GM18498 (cell line): ENCODE data around the gene DNHD1.
A peak's percentile ranks its signal among the peaks of the same experiment; 100 is the strongest.

Experiments used
- ATAC-seq: cut with Tn5 transposase; IDR thresholded peaks from one replicate; pipeline ENCODE4 v1.9.1; 2021; ENCODE audit warnings: mild to moderate bottlenecking, moderate library complexity; ENCODE audit not compliant: unreplicated experiment

The DNHD1 gene

GRCh38 chr11:6611092-6611962, 114.2 kb downstream of the DNHD1 start:
- no peak for ATAC-seq

GRCh38 chr11:6611963-6612212, 114.8 kb downstream of the DNHD1 start:
- ATAC-seq, result peak; percentile 22

GRCh38 chr11:6612213-6613041, 115.3 kb downstream of the DNHD1 start, which contains the start of gene TAF10:
Gene TAF10, minus strand, starts transcription at chr11:6612216. Its CDS starts 27 bp downstream, at chr11:6612189.
- ATAC-seq, result peak; percentile 94

GRCh38 chr11:6613496-6613895, 116.4 kb downstream of the DNHD1 start:
- no peak for ATAC-seq

GRCh38 chr11:6614446-6614845, 117.4 kb downstream of the DNHD1 start:
- ATAC-seq, result no peak

GRCh38 chr11:6615046-6615445, 118.0 kb downstream of the DNHD1 start:
- no peak for ATAC-seq

GRCh38 chr11:6615882-6616585, 119.0 kb downstream of the DNHD1 start:
- ATAC-seq, result no peak

- no peak for ATAC-seq
Measured at GRCh38 chr11:6616596-6617250, 119.6 kb downstream of the DNHD1 start.

- ATAC-seq, result no peak
Measured at GRCh38 chr11:6617315-6617781, 120.3 kb downstream of the DNHD1 start.

GRCh38 chr11:6618117-6619003, 121.3 kb downstream of the DNHD1 start:
- no peak for ATAC-seq

GRCh38 chr11:6619004-6619745, 122.1 kb downstream of the DNHD1 start, which contains the start of gene TPP1:
Gene TPP1, minus strand, starts transcription at chr11:6619422. Its CDS starts 22 bp downstream, at chr11:6619400.
- peak; percentile 99 for ATAC-seq

GRCh38 chr11:6620636-6621035, 123.6 kb downstream of the DNHD1 start:
- no peak for ATAC-seq
